ENCODE measurements around the gene EVA1A.

Gene EVA1A

DNA sequence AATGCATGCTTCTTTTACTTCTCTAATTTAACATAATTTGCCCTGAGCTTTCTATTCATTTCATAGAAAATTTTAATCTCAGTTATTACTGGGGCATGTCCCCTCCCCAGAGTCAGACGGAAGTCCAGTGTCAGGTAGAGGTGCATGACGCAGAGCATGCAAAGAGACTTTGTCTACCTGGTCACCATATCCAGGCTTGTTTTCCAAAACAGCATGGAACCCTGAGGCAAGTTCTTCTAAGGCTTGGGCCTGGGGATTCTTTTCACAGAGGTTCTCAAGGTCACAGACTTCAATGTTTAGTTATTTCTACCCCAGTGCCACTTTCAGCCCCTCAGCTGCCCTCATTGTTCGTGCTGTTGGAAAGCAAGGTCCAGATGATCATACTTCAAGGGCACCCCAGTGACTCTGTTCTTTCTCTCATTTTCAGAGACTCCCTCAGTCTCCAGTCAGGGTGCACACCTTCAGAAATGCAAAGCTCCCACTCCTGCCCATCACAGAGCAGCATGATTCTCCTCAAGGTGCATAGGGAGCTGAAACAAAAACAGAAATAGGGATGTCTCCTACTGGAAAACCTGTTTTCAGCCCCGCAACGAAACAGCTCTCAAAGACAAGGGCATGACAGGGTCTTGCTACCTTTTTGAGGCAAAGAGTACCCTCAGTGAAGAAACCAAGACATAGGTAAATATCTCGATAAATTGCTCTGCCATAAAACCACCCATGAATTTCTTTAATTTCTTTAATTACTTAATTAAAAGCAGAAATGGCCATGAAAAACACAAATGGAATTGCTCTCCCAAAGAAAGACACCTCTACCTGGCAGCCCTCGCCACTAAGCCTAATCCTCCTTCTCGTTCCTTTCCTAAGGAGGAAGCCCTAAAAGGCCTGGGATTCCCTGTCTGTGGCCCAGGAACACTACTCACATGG lies 9.5 kb upstream of the EVA1A start:
- H3K27ac ChIP-seq (ENCODE audit: low read depth, low read length), result no peak overlapping the region
- no peaks in the 10 kb centered on the region for H3K9me3 ChIP-seq (ENCODE audit: insufficient read depth, low read depth, low read length)
- H3K27me3 ChIP-seq (ENCODE audit: insufficient read depth, low read length), result no peaks in the 10 kb centered on the region
- no peaks in the 10 kb centered on the region for H3K36me3 ChIP-seq (ENCODE audit: insufficient read depth, low read length)
- no peaks in the 10 kb centered on the region for H3K4me1 ChIP-seq (ENCODE audit: insufficient read depth, low read length)
- H3K4me3 ChIP-seq (ENCODE audit: low read length), result no peak overlapping the region
- no peak overlapping the region for H3K9ac ChIP-seq (ENCODE audit: low read depth, low read length)
- WGBS, result 92% methylated on average over 8 of the region's 8 CpGs

DNA sequence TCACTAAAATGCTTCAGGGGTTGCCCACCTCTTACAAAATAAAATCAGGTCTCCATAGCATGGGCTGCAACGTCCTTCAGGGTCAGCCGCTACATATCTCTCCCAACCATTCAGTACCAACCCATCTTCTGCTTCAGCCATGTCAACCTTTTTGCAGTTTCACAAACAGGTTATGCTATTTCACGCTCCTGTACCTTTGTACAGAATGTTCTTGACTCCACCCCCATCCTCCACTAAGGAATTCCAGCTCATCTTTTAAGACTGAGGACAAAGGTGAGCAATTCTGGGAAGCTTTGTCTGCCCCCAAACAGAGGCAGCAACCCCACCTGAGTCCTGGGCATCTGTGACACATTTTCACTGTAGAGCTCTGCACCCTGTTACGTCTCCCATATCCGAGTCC lies 8.8 kb upstream of the EVA1A start:
- no peak overlapping the region for H3K9ac ChIP-seq (ENCODE audit: low read depth, low read length)
- no peaks in the 10 kb centered on the region for H3K4me1 ChIP-seq (ENCODE audit: insufficient read depth, low read length)
- H3K27ac ChIP-seq (ENCODE audit: low read depth, low read length), result no peak overlapping the region
- H3K4me3 ChIP-seq (ENCODE audit: low read length), result no peak overlapping the region
- 90% methylated on average over 5 of the region's 5 CpGs for WGBS
- no peaks in the 10 kb centered on the region for H3K9me3 ChIP-seq (ENCODE audit: insufficient read depth, low read depth, low read length)
- no peaks in the 10 kb centered on the region for H3K36me3 ChIP-seq (ENCODE audit: insufficient read depth, low read length)
- no peaks in the 10 kb centered on the region for H3K27me3 ChIP-seq (ENCODE audit: insufficient read depth, low read length)

DNA sequence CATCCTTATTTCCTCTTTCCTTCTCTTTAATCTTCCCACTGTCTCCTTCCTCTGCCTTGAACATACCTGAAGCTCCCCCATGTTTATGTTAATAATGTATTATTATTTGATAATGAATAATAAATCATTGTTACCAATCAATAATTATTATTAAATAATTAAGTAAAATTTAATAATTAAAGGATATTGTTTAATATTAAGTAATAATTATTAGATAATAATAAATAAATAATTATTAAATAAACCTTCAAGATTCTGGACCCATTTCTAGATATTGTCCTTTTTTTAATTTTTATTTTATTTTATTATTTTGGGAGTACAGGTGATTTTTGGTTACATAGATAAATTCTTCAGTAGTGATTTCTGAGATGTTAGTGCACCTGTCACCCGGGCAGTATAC lies 7.4 kb upstream of the EVA1A start:
- Histone ChIP-seq H3K9me3 (ENCODE audit: insufficient read depth, low read depth, low read length) (no peaks in the 10 kb centered on the region), H3K27ac (ENCODE audit: low read depth, low read length) (no peak overlapping the region)

DNA sequence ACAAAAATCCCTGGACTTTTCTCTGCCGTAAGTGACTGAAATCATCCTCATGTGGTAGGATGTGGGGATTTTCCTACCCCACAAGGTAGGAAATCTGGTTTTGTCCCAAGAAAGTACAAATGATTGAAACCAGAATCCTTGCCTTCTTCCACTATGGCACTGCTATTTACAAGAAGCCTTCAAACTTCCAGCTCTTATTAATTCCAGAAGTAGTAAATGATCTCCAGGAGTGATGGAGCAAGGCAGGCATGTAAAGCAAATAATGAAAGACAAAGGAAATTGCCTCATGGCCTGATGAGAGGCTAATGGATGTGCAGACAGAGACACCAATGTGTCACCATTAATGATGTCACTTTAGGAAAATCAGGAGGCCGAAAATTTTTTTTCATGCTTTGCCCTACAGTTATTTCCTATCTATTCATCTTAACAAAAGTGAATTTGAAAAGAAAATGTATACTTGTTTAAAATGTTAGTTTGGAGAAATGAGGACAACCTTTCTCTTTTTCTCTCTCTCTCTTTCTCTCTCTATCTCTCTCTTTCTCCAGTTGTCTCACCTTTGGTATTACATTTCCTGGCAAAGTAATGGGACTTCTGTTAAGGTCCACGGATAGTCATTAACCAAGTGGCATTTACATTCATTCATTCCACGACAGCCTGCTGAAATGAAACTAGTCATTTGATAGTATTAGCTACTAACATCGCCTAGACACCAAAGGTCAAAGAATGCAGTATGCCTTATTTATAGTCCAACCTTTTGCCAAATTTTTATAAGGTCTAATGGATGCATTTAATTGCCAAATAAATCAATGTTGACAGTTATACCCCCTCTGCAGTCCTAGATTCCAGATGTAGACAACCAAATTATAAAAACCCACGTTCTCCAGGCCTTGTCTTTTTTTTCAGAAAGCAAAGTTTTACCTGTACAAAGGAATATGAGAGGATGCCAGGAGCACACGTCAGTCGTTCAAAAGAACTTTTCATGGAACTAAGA lies 5.0 kb upstream of the EVA1A start:
- Histone ChIP-seq H3K9ac (ENCODE audit: low read depth, low read length) (no peak overlapping the region), H3K36me3 (ENCODE audit: insufficient read depth, low read length) (no peaks in the 10 kb centered on the region), H3K27ac (ENCODE audit: low read depth, low read length) (no peak overlapping the region), H3K4me1 (ENCODE audit: insufficient read depth, low read length) (peaks cover 8% of the 10 kb centered on the region; the same call in 1 of the 2 replicates), H3K9me3 (ENCODE audit: insufficient read depth, low read depth, low read length) (no peaks in the 10 kb centered on the region), H3K4me3 (ENCODE audit: low read length) (no peak overlapping the region), H3K27me3 (ENCODE audit: insufficient read depth, low read length) (peaks cover 27% of the 10 kb centered on the region)
- 88% methylated on average over 7 of the region's 8 CpGs for WGBS

More for the DNA sequence above, 7.4 kb upstream of the EVA1A start:
- H3K4me1 ChIP-seq (ENCODE audit: insufficient read depth, low read length), result no peaks in the 10 kb centered on the region
- H3K36me3 ChIP-seq (ENCODE audit: insufficient read depth, low read length), result no peaks in the 10 kb centered on the region
- no peak overlapping the region for H3K4me3 ChIP-seq (ENCODE audit: low read length)
- 100% methylated on average over 1 of the region's 1 CpG for WGBS
- peaks cover 4% of the 10 kb centered on the region; the same call in 1 of the 2 replicates for H3K27me3 ChIP-seq (ENCODE audit: insufficient read depth, low read length)
- H3K9ac ChIP-seq (ENCODE audit: low read depth, low read length), result no peak overlapping the region

DNA sequence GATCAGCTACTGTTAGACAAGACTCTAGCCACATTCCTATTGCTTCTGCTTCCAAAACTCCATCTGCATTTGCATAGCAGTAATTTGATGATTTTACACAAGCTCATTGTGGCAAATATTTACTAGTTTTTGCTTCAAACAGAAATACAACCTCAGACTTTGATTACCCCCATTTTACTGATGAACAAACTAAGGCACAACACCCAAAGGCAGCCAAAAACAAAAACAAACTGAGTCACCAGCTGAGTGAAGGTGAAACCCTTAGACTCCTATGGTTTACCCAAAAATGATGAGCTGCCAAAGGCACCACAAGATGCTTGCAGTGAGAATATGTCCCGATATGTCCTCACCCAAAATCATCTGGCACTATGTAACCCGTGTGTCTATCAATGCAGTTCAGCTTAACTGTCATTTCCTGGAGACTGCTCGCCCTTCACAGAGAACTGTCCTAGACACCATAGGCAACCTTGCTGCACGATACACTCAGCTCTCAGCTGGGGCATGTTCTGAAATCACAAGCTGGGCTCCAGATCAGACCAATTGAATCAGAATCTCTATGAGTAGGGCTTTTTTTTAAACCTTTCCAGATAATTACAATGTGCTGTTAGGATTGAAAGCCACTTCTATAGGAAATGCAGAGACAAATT lies 4.1 kb upstream of the EVA1A start:
- no peak overlapping the region for H3K27ac ChIP-seq (ENCODE audit: low read depth, low read length)
- peaks cover 8% of the 10 kb centered on the region; the same call in 1 of the 2 replicates for H3K4me1 ChIP-seq (ENCODE audit: insufficient read depth, low read length)
- H3K27me3 ChIP-seq (ENCODE audit: insufficient read depth, low read length), result peaks cover 34% of the 10 kb centered on the region
- H3K9me3 ChIP-seq (ENCODE audit: insufficient read depth, low read depth, low read length), result no peaks in the 10 kb centered on the region
- WGBS, result 90% methylated on average over 4 of the region's 4 CpGs
- no peak overlapping the region for H3K9ac ChIP-seq (ENCODE audit: low read depth, low read length)
- H3K4me3 ChIP-seq (ENCODE audit: low read length), result no peak overlapping the region
- no peaks in the 10 kb centered on the region for H3K36me3 ChIP-seq (ENCODE audit: insufficient read depth, low read length)

DNA sequence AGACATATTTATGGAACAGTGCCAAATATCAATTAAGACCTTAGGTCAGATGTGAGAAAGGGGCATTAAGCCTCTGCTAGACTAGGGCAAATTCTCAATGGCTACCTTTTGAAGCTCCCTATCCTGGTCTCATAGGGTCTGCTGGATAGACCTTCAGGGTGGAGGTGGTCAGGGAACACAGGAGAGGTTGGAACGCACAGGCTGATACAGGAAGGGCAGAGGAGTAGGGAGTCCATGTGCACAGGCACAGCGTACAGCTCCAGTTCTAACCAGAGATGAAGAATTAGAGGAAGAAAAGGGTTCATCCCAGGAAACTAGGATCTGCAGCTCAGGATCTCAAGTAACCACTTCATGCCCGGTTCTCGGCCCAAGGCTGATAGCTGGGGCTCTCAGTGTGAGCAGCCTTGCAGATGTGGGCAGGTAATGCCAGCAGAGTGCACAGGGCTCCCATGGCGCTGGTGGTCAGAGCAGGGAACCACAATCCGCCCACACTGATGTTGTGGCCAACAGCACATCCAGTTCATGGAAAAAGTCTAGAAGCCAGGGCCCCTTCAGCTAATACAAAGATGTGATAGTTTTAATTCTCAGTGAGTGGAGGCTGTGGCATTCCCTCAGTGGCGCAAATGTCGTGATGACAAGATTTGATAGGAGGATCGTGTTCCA lies 3.4 kb upstream of the EVA1A start:
- WGBS, result 97% methylated on average over 9 of the region's 9 CpGs
- Histone ChIP-seq H3K4me3 (ENCODE audit: low read length) (no peak overlapping the region), H3K9me3 (ENCODE audit: insufficient read depth, low read depth, low read length) (no peaks in the 10 kb centered on the region), H3K4me1 (ENCODE audit: insufficient read depth, low read length) (peaks cover 8% of the 10 kb centered on the region; the same call in 1 of the 2 replicates), H3K36me3 (ENCODE audit: insufficient read depth, low read length) (no peaks in the 10 kb centered on the region), H3K27ac (ENCODE audit: low read depth, low read length) (no peak overlapping the region), H3K27me3 (ENCODE audit: insufficient read depth, low read length) (peaks cover 40% of the 10 kb centered on the region), H3K9ac (ENCODE audit: low read depth, low read length) (no peak overlapping the region)

DNA sequence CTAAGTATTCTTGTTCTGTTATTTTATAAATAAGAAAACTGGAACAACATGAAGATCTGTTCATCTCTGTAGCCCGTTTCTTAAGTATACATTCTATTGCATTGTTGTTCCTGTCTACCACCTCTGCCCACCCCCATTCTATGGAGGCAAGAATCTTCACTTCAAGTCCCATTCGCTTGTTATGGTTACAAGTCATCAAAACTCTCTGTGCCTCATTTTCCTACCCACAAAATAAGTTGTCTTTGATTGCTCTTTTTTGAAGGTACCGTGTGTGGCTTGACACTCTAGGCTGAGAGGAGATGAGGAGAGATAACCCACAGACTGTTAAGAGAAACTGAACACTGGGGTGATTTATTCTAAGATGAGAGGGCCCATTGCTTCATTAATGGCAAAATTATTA lies 2.9 kb upstream of the EVA1A start:
- 95% methylated on average over 3 of the region's 3 CpGs for WGBS
- no peaks in the 10 kb centered on the region for H3K36me3 ChIP-seq (ENCODE audit: insufficient read depth, low read length)
- H3K4me1 ChIP-seq (ENCODE audit: insufficient read depth, low read length), result peaks cover 8% of the 10 kb centered on the region; the same call in 1 of the 2 replicates
- no peak overlapping the region for H3K27ac ChIP-seq (ENCODE audit: low read depth, low read length)
- no peaks in the 10 kb centered on the region for H3K9me3 ChIP-seq (ENCODE audit: insufficient read depth, low read depth, low read length)
- no peak overlapping the region for H3K9ac ChIP-seq (ENCODE audit: low read depth, low read length)
- H3K27me3 ChIP-seq (ENCODE audit: insufficient read depth, low read length), result peaks cover 44% of the 10 kb centered on the region
- no peak overlapping the region for H3K4me3 ChIP-seq (ENCODE audit: low read length)

DNA sequence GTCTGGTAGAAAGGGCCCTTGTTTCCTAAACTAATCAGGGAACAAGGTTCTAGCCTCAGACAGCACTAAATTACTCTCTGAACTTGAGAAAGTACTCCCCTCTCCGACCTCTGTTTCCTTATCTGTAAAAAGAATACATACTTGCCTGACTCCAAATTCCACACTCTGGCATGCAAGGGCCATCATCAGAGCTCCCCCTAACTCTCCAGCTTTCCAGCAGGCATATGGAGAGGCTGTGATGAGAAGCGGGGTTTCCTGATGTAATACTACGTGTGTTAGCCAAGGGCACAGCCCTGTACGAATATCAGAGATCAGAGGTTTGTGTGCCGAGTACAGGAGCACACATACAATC lies 1.8 kb upstream of the EVA1A start:
- Histone ChIP-seq H3K9ac (ENCODE audit: low read depth, low read length) (no peak overlapping the region), H3K4me3 (ENCODE audit: low read length) (no peak overlapping the region)
- 90% methylated on average over 5 of the region's 5 CpGs for WGBS

DNA sequence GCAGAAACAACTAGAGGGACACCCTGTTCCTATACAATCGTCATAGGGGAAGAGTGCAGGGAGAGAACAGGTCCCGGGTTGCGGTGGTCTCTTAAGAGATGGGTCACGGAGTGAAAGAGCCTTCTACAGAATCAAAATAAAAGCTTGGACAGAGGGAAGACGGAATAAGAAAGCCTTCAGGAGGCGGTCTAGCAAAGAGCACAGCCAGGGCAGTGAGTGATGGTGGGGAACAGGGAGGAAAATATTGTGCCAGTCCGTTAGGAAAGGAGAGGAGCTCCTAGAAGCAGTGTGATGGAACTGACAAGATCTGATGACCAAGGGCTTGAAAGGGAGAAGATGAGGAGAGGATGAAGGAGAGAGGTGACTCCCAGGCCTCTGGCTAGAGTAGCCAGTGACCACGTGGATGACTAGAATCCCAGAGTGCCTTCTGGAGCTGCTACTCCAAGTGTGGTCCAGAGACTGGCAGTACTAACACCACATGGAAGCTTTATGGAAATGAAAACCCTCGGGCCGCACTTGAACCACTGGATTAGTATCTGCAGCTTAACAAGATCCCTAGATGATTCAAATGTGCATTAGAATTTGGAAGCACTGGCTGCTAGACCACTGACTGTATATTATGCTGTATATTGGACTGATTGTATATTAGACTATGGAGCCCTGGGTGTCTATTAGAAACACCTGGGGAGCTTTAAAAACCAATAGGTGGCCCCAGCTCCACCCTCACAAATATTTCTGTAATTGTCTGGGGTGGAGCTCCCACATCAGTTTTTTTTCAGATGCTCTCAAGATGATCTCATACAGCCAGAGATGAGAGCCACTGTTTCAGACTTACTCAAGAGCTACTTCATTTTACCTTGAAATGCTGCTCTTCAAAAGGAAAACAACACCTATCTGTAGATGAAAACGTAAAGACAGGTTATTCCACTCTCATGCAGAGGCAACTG lies 1.1 kb upstream of the EVA1A start:
- Histone ChIP-seq H3K4me1 (ENCODE audit: insufficient read depth, low read length) (peaks cover 8% of the 10 kb centered on the region; the same call in 1 of the 2 replicates), H3K4me3 (ENCODE audit: low read length) (peak overlapping the region; percentile 62), H3K9ac (ENCODE audit: low read depth, low read length) (no peak overlapping the region), H3K9me3 (ENCODE audit: insufficient read depth, low read depth, low read length) (no peaks in the 10 kb centered on the region), H3K27ac (ENCODE audit: low read depth, low read length) (no peak overlapping the region), H3K27me3 (ENCODE audit: insufficient read depth, low read length) (peaks cover 47% of the 10 kb centered on the region), H3K36me3 (ENCODE audit: insufficient read depth, low read length) (no peaks in the 10 kb centered on the region)
- 79% methylated on average over 11 of the region's 11 CpGs for WGBS

More for the DNA sequence above, 1.8 kb upstream of the EVA1A start:
- H3K27me3 ChIP-seq (ENCODE audit: insufficient read depth, low read length), result peaks cover 47% of the 10 kb centered on the region
- no peaks in the 10 kb centered on the region for H3K9me3 ChIP-seq (ENCODE audit: insufficient read depth, low read depth, low read length)
- no peak overlapping the region for H3K27ac ChIP-seq (ENCODE audit: low read depth, low read length)
- H3K4me1 ChIP-seq (ENCODE audit: insufficient read depth, low read length), result peaks cover 8% of the 10 kb centered on the region; the same call in 1 of the 2 replicates
- H3K36me3 ChIP-seq (ENCODE audit: insufficient read depth, low read length), result no peaks in the 10 kb centered on the region

All from HUES64 (cell line).